GM12878 (cell line): ENCODE measurements around the gene FBXO21. TPM values are rescaled to one million over a fixed set of nuclear protein-coding genes. Genes with fewer than 3 reads are reported as not detected.

Experiments used
- CUX1 ChIP-seq: IDR thresholded peaks from 2 replicates; pipeline ENCODE4 v1.6.1; 2012; ENCODE audit warnings: improper control_type of control experiment, low read depth, low read length; ENCODE audit not compliant: insufficient replicate concordance
- ESRRA ChIP-seq: IDR thresholded peaks from 2 replicates; pipeline ENCODE4 v1.6.1; 2012; ENCODE audit warnings: mild to moderate bottlenecking, low read length, improper control_type of control experiment
- EZH2 ChIP-seq: IDR thresholded peaks from 2 replicates; pipeline ENCODE4 v1.6.1; 2012; ENCODE audit warnings: low read depth, mild to moderate bottlenecking, control low read depth, inconsistent platforms, low read length, borderline replicate concordance; ENCODE audit not compliant: control insufficient read depth
- FOS ChIP-seq: IDR thresholded peaks from 3 replicates; pipeline ENCODE4 v1.6.1; 2011; ENCODE audit warnings: borderline replicate concordance; ENCODE audit not compliant: insufficient read length; ENCODE audit errors: extremely low read depth
- FOXK2 ChIP-seq: fragments of 450-650 bp; IDR thresholded peaks from 2 replicates; pipeline ENCODE4 v1.6.1; 2017; ENCODE audit warnings: mild to moderate bottlenecking, moderate library complexity
- HCFC1 ChIP-seq: fragments of 150-350 bp; IDR thresholded peaks from 2 replicates; pipeline ENCODE4 v1.6.1; 2014; ENCODE audit warnings: low read length
- HDGF ChIP-seq: fragments of 450-650 bp; IDR thresholded peaks from 2 replicates; pipeline ENCODE4 v1.6.1; 2016; ENCODE audit warnings: antibody characterized with exemption
- HSF1 ChIP-seq: fragments of 150-350 bp; IDR thresholded peaks from 2 replicates; pipeline ENCODE4 v1.6.1; 2014; ENCODE audit warnings: mild to moderate bottlenecking, low read depth, low read length
- MLLT1 ChIP-seq: fragments of 450-650 bp; IDR thresholded peaks from 2 replicates; pipeline ENCODE4 v1.6.1; 2016; ENCODE audit warnings: mild to moderate bottlenecking
- MYC ChIP-seq: IDR thresholded peaks from 2 replicates; pipeline ENCODE4 v1.6.1; 2011; ENCODE audit warnings: mild to moderate bottlenecking, low read length, moderate library complexity, inconsistent platforms; ENCODE audit not compliant: insufficient read depth, insufficient replicate concordance, insufficient read length, severe bottlenecking
- NFYA ChIP-seq: IDR thresholded peaks from 2 replicates; pipeline ENCODE4 v1.6.1; 2011; ENCODE audit warnings: low read depth, mild to moderate bottlenecking, low read length, improper control_type of control experiment, borderline replicate concordance
- PKNOX1 ChIP-seq: fragments of 450-650 bp; IDR thresholded peaks from 2 replicates; pipeline ENCODE4 v1.6.1; 2016; ENCODE audit warnings: mild to moderate bottlenecking
- RB1 ChIP-seq: fragments of 450-650 bp; formaldehyde crosslinking; IDR thresholded peaks from 2 replicates; pipeline ENCODE4 v1.6.1; 2017; ENCODE audit warnings: mild to moderate bottlenecking, borderline replicate concordance
- SIN3A ChIP-seq: IDR thresholded peaks from 2 replicates; pipeline ENCODE4 v1.6.1; 2012; ENCODE audit warnings: low read depth, low read length, improper control_type of control experiment
- SMAD1 ChIP-seq: fragments of 450-650 bp; IDR thresholded peaks from 2 replicates; pipeline ENCODE4 v1.6.1; 2018; ENCODE audit warnings: mild to moderate bottlenecking, low read depth; ENCODE audit not compliant: partially characterized antibody
- SUPT20H ChIP-seq: IDR thresholded peaks from 2 replicates; pipeline ENCODE4 v1.6.1; 2011; ENCODE audit warnings: low read depth, mild to moderate bottlenecking, low read length, moderate library complexity, borderline replicate concordance; ENCODE audit not compliant: control insufficient read depth
- TCF3 ChIP-seq: IDR thresholded peaks from 2 replicates; pipeline ENCODE4 v1.6.1; 2012; ENCODE audit warnings: low read depth, mild to moderate bottlenecking, low read length, borderline replicate concordance; ENCODE audit not compliant: insufficient read depth
- ZNF274 ChIP-seq: IDR thresholded peaks from one replicate; pipeline ENCODE4 v1.8.0; 2011; ENCODE audit not compliant: insufficient read length, insufficient read depth
- polyA plus RNA-seq, 11 experiments: library from polyadenylated mRNA; depleted of rRNA in 4 of 11; unstranded in 6 of 11; stranded (reverse) in 5 of 11; fragments of >200 nt; fragmentation: Nextera tagmentation in 4 of 11; fragmentation: Illumina TruSeq in 1 of 11; extraction: Ambion mirVana in 4 of 11; extraction: Trizol in 1 of 11; gene quantifications; 1 replicate in 1 of 11; 2 replicates in 10 of 11; pipeline versions ENCODE4 v1.2.1 to v1.2.3, GENCODE V29; 2011 to 2016; ENCODE audit warnings: inconsistent platforms in 2 of 11, missing spikeins in 2 of 11, low read depth in 1 of 11
- total RNA-seq, 4 experiments: library from RNA; depleted of rRNA in 3 of 4; stranded (reverse); fragments of >200 nt in 3 of 4; fragmentation: Illumina TruSeq in 1 of 4; extraction: Trizol in 1 of 4; gene quantifications; 2 replicates each; pipeline versions ENCODE4 v1.2.1 to v1.2.3, GENCODE V29; 2013 to 2021

FBXO21 gene
- total and polyA plus RNA-seq, 10 of the 15 experiments (the other 5 are each of a cell fraction or from before 2014, with no cell fraction given) = 5.5 to 32.6 (median 18.9) TPM

- no peak for TF ChIP-seq CUX1
- no peak for TF ChIP-seq SMAD1
- TF ChIP-seq HSF1 = no peak
- TF ChIP-seq ZNF274 = no peak
- no peak for TF ChIP-seq NFYA
- TF ChIP-seq ESRRA = no peak
- no peak for TF ChIP-seq FOXK2
- TF ChIP-seq MYC = no peak
- TF ChIP-seq PKNOX1 = no peak
- TF ChIP-seq EZH2 = no peak
- TF ChIP-seq HDGF = no peak
- no peak for TF ChIP-seq MLLT1
- no peak for TF ChIP-seq SUPT20H
- no peak; the same call in 1 of the 2 replicates for TF ChIP-seq HCFC1
- TF ChIP-seq FOS = no peak
- peak; percentile 64; the same call in 1 of the 2 replicates for TF ChIP-seq RB1
- no peak for TF ChIP-seq TCF3
- TF ChIP-seq SIN3A = no peak
Observed at GRCh38 chr12:117190210-117190781, at the start of gene FBXO21 (continued).
